ENCODE measurements around the gene RANBP1. TPM values are rescaled to one million over a fixed set of nuclear protein-coding genes. Genes with fewer than 3 reads are reported as not detected.

RANBP1 gene
- total and polyA plus RNA-seq, 9 of the 15 experiments (the other 6 are each of a cell fraction or from before 2014, with no cell fraction given), result 162 to 2,891 (median 1,289) TPM

DNA sequence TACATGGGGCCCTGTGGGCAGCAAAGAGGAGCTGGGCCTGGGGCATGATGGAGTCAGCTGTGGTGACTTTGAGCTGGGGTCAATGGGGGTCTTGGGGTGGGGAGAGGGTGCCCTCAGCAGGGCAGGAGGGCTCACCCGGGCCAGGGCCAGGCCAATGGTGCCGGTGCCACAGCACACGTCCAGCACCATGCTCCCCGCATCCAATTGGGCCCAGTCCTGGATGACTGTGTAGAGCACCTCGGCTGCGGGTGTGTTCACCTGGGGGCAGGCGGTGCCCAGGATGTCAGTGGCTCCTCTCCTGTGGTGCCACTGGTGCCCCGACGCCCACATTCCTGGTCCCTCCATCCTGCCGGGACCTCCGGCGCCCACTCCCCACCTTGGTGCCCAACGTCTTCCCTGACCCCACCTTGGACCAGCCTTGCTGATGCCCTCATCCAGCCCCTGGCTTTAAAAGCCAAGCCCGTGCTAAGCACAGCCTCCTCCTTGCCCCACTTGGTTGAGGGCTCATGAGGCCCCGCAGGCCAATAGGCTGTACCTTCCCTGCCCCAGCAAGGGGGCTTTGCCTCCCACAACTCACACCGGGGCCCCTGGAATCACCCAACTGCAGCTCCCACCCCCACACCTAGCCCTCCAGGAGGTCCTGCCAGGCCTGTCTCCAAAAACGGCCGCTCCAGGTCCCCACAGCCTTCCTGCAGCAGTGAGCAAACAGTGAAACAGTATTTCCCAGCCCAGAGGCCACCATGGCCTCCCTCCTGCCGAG lies 2.2 kb upstream of the RANBP1 start (continued):
- TF ChIP-seq, protein P1, sequence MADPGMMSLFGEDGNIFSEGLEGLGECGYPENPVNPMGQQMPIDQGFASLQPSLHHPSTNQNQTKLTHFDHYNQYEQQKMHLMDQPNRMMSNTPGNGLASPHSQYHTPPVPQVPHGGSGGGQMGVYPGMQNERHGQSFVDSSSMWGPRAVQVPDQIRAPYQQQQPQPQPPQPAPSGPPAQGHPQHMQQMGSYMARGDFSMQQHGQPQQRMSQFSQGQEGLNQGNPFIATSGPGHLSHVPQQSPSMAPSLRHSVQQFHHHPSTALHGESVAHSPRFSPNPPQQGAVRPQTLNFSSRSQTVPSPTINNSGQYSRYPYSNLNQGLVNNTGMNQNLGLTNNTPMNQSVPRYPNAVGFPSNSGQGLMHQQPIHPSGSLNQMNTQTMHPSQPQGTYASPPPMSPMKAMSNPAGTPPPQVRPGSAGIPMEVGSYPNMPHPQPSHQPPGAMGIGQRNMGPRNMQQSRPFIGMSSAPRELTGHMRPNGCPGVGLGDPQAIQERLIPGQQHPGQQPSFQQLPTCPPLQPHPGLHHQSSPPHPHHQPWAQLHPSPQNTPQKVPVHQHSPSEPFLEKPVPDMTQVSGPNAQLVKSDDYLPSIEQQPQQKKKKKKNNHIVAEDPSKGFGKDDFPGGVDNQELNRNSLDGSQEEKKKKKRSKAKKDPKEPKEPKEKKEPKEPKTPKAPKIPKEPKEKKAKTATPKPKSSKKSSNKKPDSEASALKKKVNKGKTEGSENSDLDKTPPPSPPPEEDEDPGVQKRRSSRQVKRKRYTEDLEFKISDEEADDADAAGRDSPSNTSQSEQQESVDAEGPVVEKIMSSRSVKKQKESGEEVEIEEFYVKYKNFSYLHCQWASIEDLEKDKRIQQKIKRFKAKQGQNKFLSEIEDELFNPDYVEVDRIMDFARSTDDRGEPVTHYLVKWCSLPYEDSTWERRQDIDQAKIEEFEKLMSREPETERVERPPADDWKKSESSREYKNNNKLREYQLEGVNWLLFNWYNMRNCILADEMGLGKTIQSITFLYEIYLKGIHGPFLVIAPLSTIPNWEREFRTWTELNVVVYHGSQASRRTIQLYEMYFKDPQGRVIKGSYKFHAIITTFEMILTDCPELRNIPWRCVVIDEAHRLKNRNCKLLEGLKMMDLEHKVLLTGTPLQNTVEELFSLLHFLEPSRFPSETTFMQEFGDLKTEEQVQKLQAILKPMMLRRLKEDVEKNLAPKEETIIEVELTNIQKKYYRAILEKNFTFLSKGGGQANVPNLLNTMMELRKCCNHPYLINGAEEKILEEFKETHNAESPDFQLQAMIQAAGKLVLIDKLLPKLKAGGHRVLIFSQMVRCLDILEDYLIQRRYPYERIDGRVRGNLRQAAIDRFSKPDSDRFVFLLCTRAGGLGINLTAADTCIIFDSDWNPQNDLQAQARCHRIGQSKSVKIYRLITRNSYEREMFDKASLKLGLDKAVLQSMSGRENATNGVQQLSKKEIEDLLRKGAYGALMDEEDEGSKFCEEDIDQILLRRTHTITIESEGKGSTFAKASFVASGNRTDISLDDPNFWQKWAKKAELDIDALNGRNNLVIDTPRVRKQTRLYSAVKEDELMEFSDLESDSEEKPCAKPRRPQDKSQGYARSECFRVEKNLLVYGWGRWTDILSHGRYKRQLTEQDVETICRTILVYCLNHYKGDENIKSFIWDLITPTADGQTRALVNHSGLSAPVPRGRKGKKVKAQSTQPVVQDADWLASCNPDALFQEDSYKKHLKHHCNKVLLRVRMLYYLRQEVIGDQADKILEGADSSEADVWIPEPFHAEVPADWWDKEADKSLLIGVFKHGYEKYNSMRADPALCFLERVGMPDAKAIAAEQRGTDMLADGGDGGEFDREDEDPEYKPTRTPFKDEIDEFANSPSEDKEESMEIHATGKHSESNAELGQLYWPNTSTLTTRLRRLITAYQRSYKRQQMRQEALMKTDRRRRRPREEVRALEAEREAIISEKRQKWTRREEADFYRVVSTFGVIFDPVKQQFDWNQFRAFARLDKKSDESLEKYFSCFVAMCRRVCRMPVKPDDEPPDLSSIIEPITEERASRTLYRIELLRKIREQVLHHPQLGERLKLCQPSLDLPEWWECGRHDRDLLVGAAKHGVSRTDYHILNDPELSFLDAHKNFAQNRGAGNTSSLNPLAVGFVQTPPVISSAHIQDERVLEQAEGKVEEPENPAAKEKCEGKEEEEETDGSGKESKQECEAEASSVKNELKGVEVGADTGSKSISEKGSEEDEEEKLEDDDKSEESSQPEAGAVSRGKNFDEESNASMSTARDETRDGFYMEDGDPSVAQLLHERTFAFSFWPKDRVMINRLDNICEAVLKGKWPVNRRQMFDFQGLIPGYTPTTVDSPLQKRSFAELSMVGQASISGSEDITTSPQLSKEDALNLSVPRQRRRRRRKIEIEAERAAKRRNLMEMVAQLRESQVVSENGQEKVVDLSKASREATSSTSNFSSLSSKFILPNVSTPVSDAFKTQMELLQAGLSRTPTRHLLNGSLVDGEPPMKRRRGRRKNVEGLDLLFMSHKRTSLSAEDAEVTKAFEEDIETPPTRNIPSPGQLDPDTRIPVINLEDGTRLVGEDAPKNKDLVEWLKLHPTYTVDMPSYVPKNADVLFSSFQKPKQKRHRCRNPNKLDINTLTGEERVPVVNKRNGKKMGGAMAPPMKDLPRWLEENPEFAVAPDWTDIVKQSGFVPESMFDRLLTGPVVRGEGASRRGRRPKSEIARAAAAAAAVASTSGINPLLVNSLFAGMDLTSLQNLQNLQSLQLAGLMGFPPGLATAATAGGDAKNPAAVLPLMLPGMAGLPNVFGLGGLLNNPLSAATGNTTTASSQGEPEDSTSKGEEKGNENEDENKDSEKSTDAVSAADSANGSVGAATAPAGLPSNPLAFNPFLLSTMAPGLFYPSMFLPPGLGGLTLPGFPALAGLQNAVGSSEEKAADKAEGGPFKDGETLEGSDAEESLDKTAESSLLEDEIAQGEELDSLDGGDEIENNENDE (IDR thresholded peaks at IDR 0.05; ENCODE audit: low read depth, low read length), result peak; percentile 6
- TF ChIP-seq CREB1 (IDR thresholded peaks at IDR 0.05) (0 out of 2 replicates have a peak, but pooled peaks have one; percentile 6), CREB1 (CRISPR knock-in tag; IDR thresholded peaks at IDR 0.05) (no peak), ASH1L (IDR thresholded peaks at IDR 0.05; ENCODE audit: borderline replicate concordance, low read depth, partially characterized antibody) (no peak), HNRNPUL1 (IDR thresholded peaks at IDR 0.05; ENCODE audit: low read length) (no peak), TAF15 (IDR thresholded peaks at IDR 0.05; ENCODE audit: low read depth, low read length) (peak; percentile 47; the same call in 1 of the 2 replicates), RBFOX2 (IDR thresholded peaks at IDR 0.05; ENCODE audit: low read depth, low read length) (peak; percentile 49; the same call in 1 of the 2 replicates), POLR2G (IDR thresholded peaks at IDR 0.05; ENCODE audit: low read depth, low read length) (peak; percentile 81), TGIF2 (CRISPR knock-in tag; IDR thresholded peaks at IDR 0.05) (no peak), HOXB6 (CRISPR knock-in tag; IDR thresholded peaks at IDR 0.05; ENCODE audit: borderline replicate concordance) (peak; percentile 67; the same call in 1 of the 2 replicates), RHOXF2B (CRISPR knock-in tag; conservative IDR thresholded peaks at IDR 0.05) (0 out of 2 replicates have a peak, but pooled peaks have one; percentile 63), GABPB2 (CRISPR knock-in tag; conservative IDR thresholded peaks at IDR 0.05) (0 out of 2 replicates have a peak, but pooled peaks have one; percentile 71), BHLHE40 (IDR thresholded peaks at IDR 0.05; ENCODE audit: low read length) (no peak), SUPT5H (IDR thresholded peaks at IDR 0.05) (peak; percentile 54), CHD1 (IDR thresholded peaks at IDR 0.05; ENCODE audit: low read length) (peak; percentile 48)
- TF ChIP-seq, protein P2, sequence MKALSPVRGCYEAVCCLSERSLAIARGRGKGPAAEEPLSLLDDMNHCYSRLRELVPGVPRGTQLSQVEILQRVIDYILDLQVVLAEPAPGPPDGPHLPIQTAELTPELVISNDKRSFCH (CRISPR knock-in tag; IDR thresholded peaks at IDR 0.05), result no peak
- TF ChIP-seq, protein P2 (tag; IDR thresholded peaks at IDR 0.05), result no peak

Data from K562 (cell line).